ENCODE results near the gene BBOX1. TPM values are rescaled to one million over a fixed set of nuclear protein-coding genes. Genes with fewer than 3 reads are reported as not detected.
A peak's percentile ranks its signal among the peaks of the same experiment; 100 is the strongest.
"Not testable (repeated sequence)": the region's sequence is repeated elsewhere in the genome, so short reads cannot be mapped to it uniquely, and the experiment has no call there.

BBOX1 gene
- polyA plus RNA-seq, 1 experiment: 0.07 TPM

GRCh38 chr11:27129686-27130085 is 89.1 kb downstream of the BBOX1 start:
- no peaks in the 10 kb centered on the region for H3K27me3 ChIP-seq (ENCODE audit: control insufficient read depth, insufficient read depth, low read length)
- TF ChIP-seq CTCF (IDR thresholded peaks at IDR 0.05; ENCODE audit: low read depth, low read length): no peak
- ChIA-PET POLR2A (no interaction called here), CTCF (interaction anchor here (0.6 to 1.2 kb wide), 2 partner anchors 30 to 261 kb away, joined by 4 read pairs; no protein-coding TSS in a partner anchor)
- DNase-seq (ENCODE audit: low read depth, low spot score): no peak
- H3K27ac ChIP-seq (ENCODE audit: low read depth, low read length): no peak overlapping the region
- H3K9me3 ChIP-seq (ENCODE audit: control insufficient read depth, insufficient read depth, low read length): no peaks in the 10 kb centered on the region
- no peak overlapping the region for H3K4me3 ChIP-seq (ENCODE audit: low read depth, low read length)

DNA sequence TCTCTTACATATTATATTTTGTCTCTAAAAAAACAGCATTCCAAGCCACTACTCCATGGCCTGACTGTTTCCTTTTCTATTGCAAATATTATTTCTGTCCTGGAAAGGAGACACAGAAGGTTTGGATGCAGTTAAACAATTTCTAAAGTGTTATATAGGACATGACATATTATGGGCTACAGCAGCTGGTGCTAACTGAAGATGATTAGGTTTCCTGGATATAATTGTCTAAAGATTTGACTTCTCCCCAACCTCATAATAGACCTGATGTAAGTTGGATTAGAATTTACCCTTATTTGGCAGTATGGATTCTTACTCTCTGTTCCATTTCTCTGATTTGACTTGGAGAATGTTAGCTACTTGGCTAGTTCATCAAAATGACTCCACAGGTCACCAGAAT is 90.2 kb downstream of the BBOX1 start:
- no peak for DNase-seq (ENCODE audit: low read depth, low spot score)
- TF ChIP-seq CTCF (IDR thresholded peaks at IDR 0.05; ENCODE audit: low read depth, low read length): no peak
- no peaks in the 10 kb centered on the region for H3K27me3 ChIP-seq (ENCODE audit: control insufficient read depth, insufficient read depth, low read length)
- H3K4me3 ChIP-seq (ENCODE audit: low read depth, low read length): no peak overlapping the region
- POLR2A ChIA-PET: no interaction called here
- CTCF ChIA-PET: interaction anchor here (1.2 kb wide), 1 partner anchor 28 kb away, joined by 4 read pairs; no protein-coding TSS in a partner anchor
- H3K27ac ChIP-seq (ENCODE audit: low read depth, low read length): no peak overlapping the region
- no peaks in the 10 kb centered on the region for H3K9me3 ChIP-seq (ENCODE audit: control insufficient read depth, insufficient read depth, low read length)

DNA sequence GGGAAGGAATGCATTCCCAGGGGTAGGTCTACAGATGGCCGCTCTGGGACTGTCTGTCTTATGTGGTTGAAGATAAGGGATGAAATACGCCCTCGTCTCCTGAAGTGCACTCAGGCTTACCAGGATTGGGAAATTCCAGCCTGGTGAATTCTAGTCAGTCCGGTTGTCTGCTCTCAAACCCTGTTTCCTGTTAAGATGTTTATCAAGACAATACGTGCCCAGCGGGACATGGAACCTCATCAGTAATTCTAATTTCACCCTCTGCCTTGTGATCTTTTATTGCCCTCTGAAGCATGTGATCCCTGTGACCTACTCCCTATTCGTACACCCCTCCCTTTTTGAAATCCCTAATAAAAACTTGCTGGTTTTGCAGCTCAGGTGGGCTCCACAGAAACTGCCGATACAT is 95.3 kb downstream of the BBOX1 start:
- H3K9me3 ChIP-seq (ENCODE audit: control insufficient read depth, insufficient read depth, low read length); H3K27me3 ChIP-seq (ENCODE audit: control insufficient read depth, insufficient read depth, low read length); CTCF ChIA-PET; H3K27ac ChIP-seq (ENCODE audit: low read depth, low read length); DNase-seq (ENCODE audit: low read depth, low spot score); POLR2A ChIA-PET; H3K4me3 ChIP-seq (ENCODE audit: low read depth, low read length): not testable (repeated sequence)

DNA sequence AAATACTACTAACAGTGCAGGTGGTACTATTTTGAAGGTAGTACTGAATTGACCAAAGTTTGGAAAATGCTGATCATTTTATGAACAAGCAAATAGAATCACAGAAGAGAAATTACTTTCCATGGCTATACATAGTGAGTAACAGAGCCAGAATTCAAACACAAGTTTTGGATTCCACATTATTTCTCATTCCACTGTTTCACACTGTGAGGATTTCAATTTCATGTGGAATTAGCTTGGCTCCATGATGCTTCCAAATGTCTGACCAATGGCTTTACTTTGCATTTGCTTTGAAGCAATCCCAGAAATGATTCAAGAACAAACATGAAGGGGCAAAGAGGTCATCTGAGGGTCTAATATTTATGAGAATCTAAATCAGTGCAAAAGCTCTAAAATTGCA is 98.1 kb downstream of the BBOX1 start:
- H3K27ac ChIP-seq (ENCODE audit: low read depth, low read length): no peak overlapping the region
- no peak for DNase-seq (ENCODE audit: low read depth, low spot score)
- ChIA-PET POLR2A (no interaction called here), CTCF (interaction anchor here (0.8 to 5.2 kb wide), 4 partner anchors 14 to 385 kb away, joined by 3 to 31 read pairs (median 3); no protein-coding TSS in a partner anchor)
- H3K4me3 ChIP-seq (ENCODE audit: low read depth, low read length): no peak overlapping the region
- TF ChIP-seq CTCF (IDR thresholded peaks at IDR 0.05; ENCODE audit: low read depth, low read length): no peak
- no peaks in the 10 kb centered on the region for H3K27me3 ChIP-seq (ENCODE audit: control insufficient read depth, insufficient read depth, low read length)
- H3K9me3 ChIP-seq (ENCODE audit: control insufficient read depth, insufficient read depth, low read length): no peaks in the 10 kb centered on the region

DNA sequence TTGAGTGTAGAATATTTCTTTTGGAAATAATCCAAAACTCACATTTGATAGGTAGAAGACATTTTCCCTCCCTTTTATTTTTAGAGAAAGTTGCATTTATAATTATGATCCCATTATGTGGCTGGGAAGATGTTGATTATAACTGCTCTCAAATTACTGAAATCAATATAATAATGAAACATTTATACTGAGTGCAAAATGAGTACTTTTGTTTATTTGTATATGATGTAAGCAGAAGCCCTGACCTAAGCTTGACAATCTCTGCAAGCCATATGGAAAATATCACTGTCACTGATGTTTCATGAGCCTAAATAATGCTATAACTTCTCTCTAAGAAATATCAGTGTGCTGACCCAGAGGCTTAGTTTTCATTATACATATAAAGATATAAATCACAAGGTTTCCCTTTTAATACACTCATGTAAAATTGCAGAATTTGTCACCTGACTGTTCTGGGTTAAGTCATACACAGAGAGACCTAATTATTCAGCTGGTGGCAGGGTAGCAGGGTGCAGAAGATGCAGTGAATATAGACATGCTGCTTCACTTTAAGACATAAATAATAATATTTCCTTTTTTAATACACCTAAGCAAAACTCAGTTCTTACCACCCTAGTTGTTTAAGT is 99.2 kb downstream of the BBOX1 start:
- Histone ChIP-seq H3K27ac (ENCODE audit: low read depth, low read length) (no peak overlapping the region), H3K4me3 (ENCODE audit: low read depth, low read length) (no peak overlapping the region), H3K9me3 (ENCODE audit: control insufficient read depth, insufficient read depth, low read length) (no peaks in the 10 kb centered on the region), H3K27me3 (ENCODE audit: control insufficient read depth, insufficient read depth, low read length) (no peaks in the 10 kb centered on the region)
- CTCF ChIA-PET: interaction anchor here (5.2 kb wide), 1 partner anchor 19 kb away, joined by 31 read pairs; no protein-coding TSS in a partner anchor
- TF ChIP-seq CTCF (IDR thresholded peaks at IDR 0.05; ENCODE audit: low read depth, low read length): no peak
- POLR2A ChIA-PET: no interaction called here
- peak; percentile 7 for DNase-seq (ENCODE audit: low read depth, low spot score)

Measured in AG04450 (cell line).